ENCODE results near the gene AMHR2. TPM values are rescaled to one million over a fixed set of nuclear protein-coding genes. Genes with fewer than 3 reads are reported as not detected.

Gene AMHR2
- polyA plus RNA-seq, 3 donors, result not detected

- TF ChIP-seq CTCF (IDR thresholded peaks at IDR 0.05), result no peak
- Histone ChIP-seq H3K27me3 (ENCODE audit: control insufficient read depth in 2 of 2, insufficient read depth in 2 of 2, low read length in 2 of 2) (no peaks in the 10 kb centered on the region), H3K9ac (ENCODE audit: insufficient read depth, low read length, poor library complexity, severe bottlenecking) (no peak overlapping the region), H3K27ac (ENCODE audit: low read depth in 1 of 2, low read length in 2 of 2) (peak overlapping the region in 1 of 2 donors; percentile 59), H2AFZ (ENCODE audit: insufficient read depth, low read depth, low read length, poor library complexity, severe bottlenecking) (no peak overlapping the region), H3K36me3 (replicated peaks in 1 of 2; ENCODE audit: control insufficient read depth in 1 of 2, insufficient read depth in 2 of 2, low read length in 2 of 2) (peaks cover 100% of the 10 kb centered on the region in 2 donors), H3K4me2 (replicated peaks; ENCODE audit: extremely low read depth, low read length, poor library complexity, severe bottlenecking) (no peak overlapping the region), H4K20me1 (ENCODE audit: insufficient read depth, low read length) (peaks cover 97% of the 10 kb centered on the region), H3K4me3 (replicated peaks in 1 of 3; ENCODE audit: low read depth in 2 of 3, low read length in 3 of 3) (no peak overlapping the region), H3K9me3 (replicated peaks in 1 of 2; ENCODE audit: control insufficient read depth in 1 of 2, insufficient read depth in 1 of 2, low read length in 2 of 2) (no peaks in the 10 kb centered on the region), H3K4me1 (ENCODE audit: control insufficient read depth in 1 of 2, insufficient read depth in 2 of 2, low read length in 2 of 2) (no peaks in the 10 kb centered on the region), H3K79me2 (ENCODE audit: insufficient read depth, low read length) (peaks cover 93% of the 10 kb centered on the region)
- Mint-ChIP-seq H3K4me3 (no peak overlapping the region), H3K4me1 (no peaks in the 10 kb centered on the region), H3K9me3 (no peaks in the 10 kb centered on the region), H3K27me3 (ENCODE audit: low read depth in 3 of 3) (peaks cover 0 to 2% (median 0%) of the 10 kb centered on the region in 3 donors), H3K36me3 (peaks cover 93 to 98% of the 10 kb centered on the region in 2 donors), H3K27ac (peak overlapping the region in 4 of 7 donors; percentile 2 to 43 (median 28))
- intact Hi-C loops (cut with micrococcal nuclease), result no loop called here
- no peak for DNase-seq
- no CpG with 5 or more reads among the region's 2 CpGs for WGBS (ENCODE audit: insufficient coverage)
Observed at GRCh38 chr12:53465679-53466078, 42.0 kb downstream of the AMHR2 start.

- no peaks in the 10 kb centered on the region for H3K4me1 Mint-ChIP-seq
- H3K36me3 Mint-ChIP-seq, result peaks cover 90 to 98% of the 10 kb centered on the region in 2 donors
- Histone ChIP-seq H4K20me1 (ENCODE audit: insufficient read depth, low read length) (peaks cover 95% of the 10 kb centered on the region), H3K27ac (ENCODE audit: low read depth in 1 of 2, low read length in 2 of 2) (no peak overlapping the region), H3K4me1 (ENCODE audit: control insufficient read depth in 1 of 2, insufficient read depth in 2 of 2, low read length in 2 of 2) (no peaks in the 10 kb centered on the region), H3K4me2 (replicated peaks; ENCODE audit: extremely low read depth, low read length, poor library complexity, severe bottlenecking) (no peak overlapping the region), H3K9me3 (replicated peaks in 1 of 2; ENCODE audit: control insufficient read depth in 1 of 2, insufficient read depth in 1 of 2, low read length in 2 of 2) (no peaks in the 10 kb centered on the region), H3K36me3 (replicated peaks in 1 of 2; ENCODE audit: control insufficient read depth in 1 of 2, insufficient read depth in 2 of 2, low read length in 2 of 2) (peaks cover 99% of the 10 kb centered on the region in 2 donors), H3K79me2 (ENCODE audit: insufficient read depth, low read length) (peaks cover 90% of the 10 kb centered on the region), H2AFZ (ENCODE audit: insufficient read depth, low read depth, low read length, poor library complexity, severe bottlenecking) (no peak overlapping the region), H3K4me3 (replicated peaks in 1 of 3; ENCODE audit: low read depth in 2 of 3, low read length in 3 of 3) (no peak overlapping the region), H3K9ac (ENCODE audit: insufficient read depth, low read length, poor library complexity, severe bottlenecking) (no peak overlapping the region), H3K27me3 (ENCODE audit: control insufficient read depth in 2 of 2, insufficient read depth in 2 of 2, low read length in 2 of 2) (no peaks in the 10 kb centered on the region)
- WGBS (ENCODE audit: insufficient coverage), result 100% methylated on average over 2 of the region's 4 CpGs
- DNase-seq, result no peak
- intact Hi-C loops (cut with micrococcal nuclease), result no loop called here
- TF ChIP-seq CTCF (IDR thresholded peaks at IDR 0.05), result no peak
- peaks cover 0 to 2% (median 0%) of the 10 kb centered on the region in 3 donors for H3K27me3 Mint-ChIP-seq (ENCODE audit: low read depth in 3 of 3)
- H3K4me3 Mint-ChIP-seq, result no peak overlapping the region
- H3K27ac Mint-ChIP-seq, result peak overlapping the region in 1 of 7 donors; percentile 50
- no peaks in the 10 kb centered on the region for H3K9me3 Mint-ChIP-seq
Observed at GRCh38 chr12:53466640-53467039, 43.0 kb downstream of the AMHR2 start.

Measured in CD14-positive monocyte (primary cell).